MM.1S (cell line): ENCODE results near the gene AGAP1.

Experiments used
- DNase-seq: peaks from one replicate; pipeline ENCODE4 v3.0.0-alpha.2; 2015
- H2AFZ ChIP-seq: fragments of 300-600 bp; sonication (generic); 2 replicates; pipeline ENCODE4 v1.6.0; 2016; ENCODE audit warnings: antibody characterized with exemption, low read length
- H3F3A ChIP-seq: fragments of 300-600 bp; sonication (generic); 2 replicates; pipeline ENCODE4 v1.6.1; 2016; ENCODE audit warnings: mild to moderate bottlenecking, antibody characterized with exemption, low read length, moderate library complexity, mixed read lengths; ENCODE audit not compliant: insufficient read depth
- H3K27ac ChIP-seq: fragments of 300-600 bp; sonication (generic); 2 replicates; pipeline ENCODE4 v1.5.1; 2016; ENCODE audit warnings: mild to moderate bottlenecking, low read length
- H3K27me3 ChIP-seq: fragments of 300-600 bp; sonication (generic); replicated peaks from 2 replicates; pipeline ENCODE4 v1.6.0; 2016; ENCODE audit warnings: low read length; ENCODE audit not compliant: insufficient read depth
- H3K36me3 ChIP-seq: fragments of 300-600 bp; sonication (generic); replicated peaks from 2 replicates; pipeline ENCODE4 v1.6.1; 2016; ENCODE audit warnings: mild to moderate bottlenecking, low read length, mixed read lengths; ENCODE audit not compliant: insufficient read depth
- H3K4me1 ChIP-seq: fragments of 300-600 bp; sonication (generic); 2 replicates; pipeline ENCODE4 v1.6.1; 2016; ENCODE audit warnings: low read length, mixed read lengths
- H3K4me2 ChIP-seq: fragments of 300-600 bp; sonication (generic); 2 replicates; pipeline ENCODE4 v1.6.0; 2016; ENCODE audit warnings: low read depth, low read length
- H3K4me3 ChIP-seq: fragments of 300-600 bp; sonication (generic); 2 replicates; pipeline ENCODE4 v1.5.1; 2016; ENCODE audit warnings: low read length, mixed read lengths
- H3K79me2 ChIP-seq: fragments of 300-600 bp; sonication (generic); 2 replicates; pipeline ENCODE4 v1.6.1; 2016; ENCODE audit warnings: mixed run types, low read length, mixed read lengths
- H3K9ac ChIP-seq: fragments of 300-600 bp; sonication (generic); 2 replicates; pipeline ENCODE4 v1.6.1; 2016; ENCODE audit warnings: low read length, mixed read lengths
- H3K9me2 ChIP-seq: fragments of 300-600 bp; sonication (generic); replicated peaks from 2 replicates; pipeline ENCODE4 v1.6.1; 2016; ENCODE audit warnings: mild to moderate bottlenecking, low read length, mixed read lengths; ENCODE audit not compliant: insufficient read depth
- H3K9me3 ChIP-seq: fragments of 300-600 bp; sonication (generic); replicated peaks from 2 replicates; pipeline ENCODE4 v1.6.1; 2016; ENCODE audit warnings: mild to moderate bottlenecking, low read length, mixed read lengths; ENCODE audit not compliant: insufficient read depth
- H4K20me1 ChIP-seq: fragments of 300-600 bp; sonication (generic); 2 replicates; pipeline ENCODE4 v1.6.1; 2016; ENCODE audit warnings: mild to moderate bottlenecking, low read length, moderate library complexity, mixed read lengths; ENCODE audit not compliant: insufficient read depth
- EZH2 ChIP-seq: fragments of 300-600 bp; sonication (generic); optimal IDR thresholded peaks from 2 replicates; pipeline ENCODE3; 2017; ENCODE audit warnings: low read depth, mild to moderate bottlenecking, antibody characterized with exemption, low read length, mixed read lengths
- EZH2phosphoT487 ChIP-seq: fragments of 300-600 bp; sonication (generic); IDR thresholded peaks from 2 replicates; pipeline ENCODE4 v1.6.1; 2018; ENCODE audit warnings: antibody characterized with exemption, low read length
- TF ChIP-seq, protein P1 (sequence below): fragments of 300-600 bp; sonication (generic); IDR thresholded peaks from 2 replicates; pipeline ENCODE4 v1.5.1; 2016; ENCODE audit warnings: antibody characterized with exemption, low read length, mixed read lengths

AGAP1 gene

GRCh38 chr2:235925250-235925919 lies 431.5 kb downstream of the AGAP1 start:
- Histone ChIP-seq H3K4me1 (no peaks in the 10 kb centered on the region), H3K27me3 (no peaks in the 10 kb centered on the region), H3K79me2 (no peaks in the 10 kb centered on the region), H3K9me3 (no peaks in the 10 kb centered on the region), H3K4me2 (no peak overlapping the region), H3K4me3 (no peak overlapping the region), H3K9ac (no peak overlapping the region), H3K9me2 (no peaks in the 10 kb centered on the region), H3K27ac (no peak overlapping the region), H2AFZ (no peak overlapping the region), H4K20me1 (no peaks in the 10 kb centered on the region), H3F3A (no peaks in the 10 kb centered on the region), H3K36me3 (no peaks in the 10 kb centered on the region)
- DNase-seq = no peak
- TF ChIP-seq, protein P1, sequence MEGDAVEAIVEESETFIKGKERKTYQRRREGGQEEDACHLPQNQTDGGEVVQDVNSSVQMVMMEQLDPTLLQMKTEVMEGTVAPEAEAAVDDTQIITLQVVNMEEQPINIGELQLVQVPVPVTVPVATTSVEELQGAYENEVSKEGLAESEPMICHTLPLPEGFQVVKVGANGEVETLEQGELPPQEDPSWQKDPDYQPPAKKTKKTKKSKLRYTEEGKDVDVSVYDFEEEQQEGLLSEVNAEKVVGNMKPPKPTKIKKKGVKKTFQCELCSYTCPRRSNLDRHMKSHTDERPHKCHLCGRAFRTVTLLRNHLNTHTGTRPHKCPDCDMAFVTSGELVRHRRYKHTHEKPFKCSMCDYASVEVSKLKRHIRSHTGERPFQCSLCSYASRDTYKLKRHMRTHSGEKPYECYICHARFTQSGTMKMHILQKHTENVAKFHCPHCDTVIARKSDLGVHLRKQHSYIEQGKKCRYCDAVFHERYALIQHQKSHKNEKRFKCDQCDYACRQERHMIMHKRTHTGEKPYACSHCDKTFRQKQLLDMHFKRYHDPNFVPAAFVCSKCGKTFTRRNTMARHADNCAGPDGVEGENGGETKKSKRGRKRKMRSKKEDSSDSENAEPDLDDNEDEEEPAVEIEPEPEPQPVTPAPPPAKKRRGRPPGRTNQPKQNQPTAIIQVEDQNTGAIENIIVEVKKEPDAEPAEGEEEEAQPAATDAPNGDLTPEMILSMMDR = no peak
- TF ChIP-seq EZH2 (no peak), EZH2phosphoT487 (no peak)

DNA sequence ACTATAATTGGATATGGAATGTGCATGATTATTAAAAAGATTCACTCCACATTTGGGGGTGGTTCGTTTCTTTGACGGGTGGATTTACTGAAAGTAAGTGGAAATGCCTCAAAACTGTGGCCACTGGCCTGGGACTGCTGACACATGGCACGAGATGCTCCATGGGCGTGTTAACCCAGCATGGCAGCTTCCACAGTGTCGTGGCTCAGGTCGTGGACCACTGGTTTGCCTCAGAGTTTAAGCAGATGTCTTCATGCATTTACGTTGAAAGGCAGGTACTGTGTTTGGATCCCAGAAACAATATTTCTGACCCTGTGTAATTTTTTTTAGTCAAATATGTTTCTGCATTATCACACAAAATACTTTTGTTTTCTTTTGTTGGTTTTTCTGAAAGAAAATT lies 432.4 kb downstream of the AGAP1 start:
- Histone ChIP-seq H3K4me2 (no peak overlapping the region), H3K4me3 (no peak overlapping the region), H3K79me2 (no peaks in the 10 kb centered on the region), H3K9me2 (no peaks in the 10 kb centered on the region), H3K4me1 (no peaks in the 10 kb centered on the region), H3K9ac (no peak overlapping the region), H4K20me1 (no peaks in the 10 kb centered on the region), H2AFZ (no peak overlapping the region), H3K27ac (no peak overlapping the region), H3F3A (no peaks in the 10 kb centered on the region), H3K36me3 (no peaks in the 10 kb centered on the region), H3K9me3 (no peaks in the 10 kb centered on the region), H3K27me3 (no peaks in the 10 kb centered on the region)
- no peak for DNase-seq
- TF ChIP-seq EZH2 (no peak), EZH2phosphoT487 (no peak)
- TF ChIP-seq, protein P1 = no peak

DNA sequence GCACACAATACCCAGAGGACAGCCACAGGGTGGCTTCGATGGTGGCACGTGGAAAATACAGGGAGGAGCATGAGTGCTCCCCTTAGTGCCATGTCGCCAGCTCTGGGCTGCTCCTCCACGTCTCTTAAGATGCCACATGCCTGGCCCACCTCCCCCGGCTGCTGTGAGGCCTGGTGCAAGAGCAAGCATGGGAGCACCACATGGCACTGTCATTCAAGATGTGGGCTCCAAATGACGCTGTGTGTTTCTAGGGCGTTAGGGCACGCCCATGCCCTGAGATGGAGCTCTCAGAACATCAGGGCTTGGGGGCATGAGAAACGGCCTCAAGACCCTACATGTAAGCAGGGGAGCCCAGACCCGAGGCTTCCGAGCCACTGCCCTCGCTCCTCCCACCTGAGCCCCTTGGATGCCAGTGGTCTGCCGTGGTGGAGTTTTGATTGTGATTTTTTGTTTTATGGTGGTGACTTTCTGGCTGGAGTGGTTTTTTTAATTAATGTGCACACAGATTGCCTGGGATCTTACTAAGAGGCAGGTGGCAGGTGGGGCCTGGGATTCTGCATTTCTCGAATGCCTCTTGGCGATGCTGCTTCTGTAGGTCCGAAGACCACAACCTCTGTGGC lies 435.0 kb downstream of the AGAP1 start:
- Histone ChIP-seq H2AFZ (no peak overlapping the region), H3K4me3 (no peak overlapping the region), H3K27ac (no peak overlapping the region), H3K9ac (no peak overlapping the region), H3K9me2 (no peaks in the 10 kb centered on the region), H3K9me3 (no peaks in the 10 kb centered on the region), H3F3A (no peaks in the 10 kb centered on the region), H3K36me3 (no peaks in the 10 kb centered on the region), H4K20me1 (no peaks in the 10 kb centered on the region), H3K79me2 (no peaks in the 10 kb centered on the region), H3K4me2 (no peak overlapping the region), H3K27me3 (no peaks in the 10 kb centered on the region), H3K4me1 (no peaks in the 10 kb centered on the region)
- TF ChIP-seq EZH2phosphoT487 (no peak), EZH2 (no peak)
- TF ChIP-seq, protein P1 = no peak
- DNase-seq = no peak
